ENCODE results near the gene MPZL2. TPM values are rescaled to one million over a fixed set of nuclear protein-coding genes. Genes with fewer than 3 reads are reported as not detected.

Gene MPZL2
- total RNA-seq, 4 donors from 2014 or later: 8.7 to 57.0 (median 12.1) TPM

GRCh38 chr11:118222437-118222836 lies 41.7 kb downstream of the MPZL2 start:
- Histone ChIP-seq H3K9me3 (no peaks in the 10 kb centered on the region), H3K4me3 (no peak overlapping the region), H3K4me1 (no peaks in the 10 kb centered on the region), H3K36me3 (no peaks in the 10 kb centered on the region), H3K27ac (no peak overlapping the region), H3K27me3 (peaks cover 42% of the 10 kb centered on the region)
- ATAC-seq: no peak
- 51 to 53% methylated on average over 4 of the region's 4 CpGs for WGBS, 2 donors (ENCODE audit: low coverage in 1 of 2)
- TF ChIP-seq CTCF (IDR thresholded peaks at IDR 0.05) (no peak), POLR2AphosphoS5 (IDR thresholded peaks at IDR 0.05) (no peak), POLR2A (IDR thresholded peaks at IDR 0.05) (no peak), EP300 (IDR thresholded peaks at IDR 0.05) (no peak)

GRCh38 chr11:118221419-118221818 lies 42.7 kb downstream of the MPZL2 start:
- WGBS, 2 donors (ENCODE audit: low coverage in 1 of 2): 80% methylated on average over 1 of the region's 5 CpGs; no CpG with 5 or more reads in 1 of the 2 donors
- Histone ChIP-seq H3K4me1 (no peaks in the 10 kb centered on the region), H3K4me3 (no peak overlapping the region), H3K27me3 (peaks cover 52% of the 10 kb centered on the region), H3K9me3 (no peaks in the 10 kb centered on the region), H3K36me3 (no peaks in the 10 kb centered on the region), H3K27ac (no peak overlapping the region)
- TF ChIP-seq CTCF (IDR thresholded peaks at IDR 0.05) (no peak), EP300 (IDR thresholded peaks at IDR 0.05) (no peak), POLR2A (IDR thresholded peaks at IDR 0.05) (no peak), POLR2AphosphoS5 (IDR thresholded peaks at IDR 0.05) (no peak)
- no peak for ATAC-seq

- Histone ChIP-seq H3K9me3 (no peaks in the 10 kb centered on the region), H3K27ac (no peak overlapping the region), H3K27me3 (peaks cover 68% of the 10 kb centered on the region), H3K36me3 (no peaks in the 10 kb centered on the region), H3K4me3 (no peak overlapping the region), H3K4me1 (no peaks in the 10 kb centered on the region)
- WGBS, 2 donors (ENCODE audit: low coverage in 1 of 2): 80% methylated on average over 1 of the region's 1 CpG; no CpG with 5 or more reads in 1 of the 2 donors
- no peak for ATAC-seq
- TF ChIP-seq CTCF (IDR thresholded peaks at IDR 0.05) (no peak), POLR2A (IDR thresholded peaks at IDR 0.05) (no peak)
Observed at GRCh38 chr11:118219732-118220131, 44.4 kb downstream of the MPZL2 start.

- no peak for ATAC-seq
- Histone ChIP-seq H3K4me3 (no peak overlapping the region), H3K4me1 (no peaks in the 10 kb centered on the region), H3K9me3 (no peaks in the 10 kb centered on the region), H3K27ac (no peak overlapping the region), H3K27me3 (peaks cover 72% of the 10 kb centered on the region), H3K36me3 (no peaks in the 10 kb centered on the region)
- TF ChIP-seq CTCF (IDR thresholded peaks at IDR 0.05) (no peak), POLR2AphosphoS5 (IDR thresholded peaks at IDR 0.05) (no peak), EP300 (IDR thresholded peaks at IDR 0.05) (no peak), POLR2A (IDR thresholded peaks at IDR 0.05) (no peak)
Observed at GRCh38 chr11:118219244-118219643, 44.9 kb downstream of the MPZL2 start.

GRCh38 chr11:118217575-118217974 lies 46.5 kb downstream of the MPZL2 start:
- Histone ChIP-seq H3K9me3 (no peaks in the 10 kb centered on the region), H3K4me1 (no peaks in the 10 kb centered on the region), H3K36me3 (no peaks in the 10 kb centered on the region), H3K27ac (no peak overlapping the region), H3K4me3 (no peak overlapping the region), H3K27me3 (peaks cover 84% of the 10 kb centered on the region)
- TF ChIP-seq POLR2A (IDR thresholded peaks at IDR 0.05): no peak
- no peak for TF ChIP-seq CTCF (IDR thresholded peaks at IDR 0.05)
- no peak for TF ChIP-seq POLR2AphosphoS5 (IDR thresholded peaks at IDR 0.05)
- no peak for TF ChIP-seq EP300 (IDR thresholded peaks at IDR 0.05)
- ATAC-seq: no peak
- 93 to 94% methylated on average over 3 of the region's 3 CpGs for WGBS, 2 donors (ENCODE audit: low coverage in 1 of 2)
